Ovary (tissue), 3 donors: ENCODE data around the gene LRFN2.

Experiments used
- POLR2A ChIP-seq: fragments of 450-650 bp; IDR thresholded peaks from one replicate; pipeline ENCODE4 v1.6.1; 2017; ENCODE audit warnings: antibody characterized with exemption, mild to moderate bottlenecking, moderate library complexity
- TF ChIP-seq, protein P1 (sequence below), 3 donors: fragments of 450-650 bp in 2 of 3; fragments of 200-600 bp in 1 of 3; IDR thresholded peaks; one replicate each; pipeline versions ENCODE4 v1.5.1 to v1.8.0; 2016 to 2022; ENCODE audit warnings: antibody characterized with exemption in 3 of 3, mild to moderate bottlenecking in 1 of 3
- donor health status: DM: no; HTN: no; CAD: no.

DNA sequence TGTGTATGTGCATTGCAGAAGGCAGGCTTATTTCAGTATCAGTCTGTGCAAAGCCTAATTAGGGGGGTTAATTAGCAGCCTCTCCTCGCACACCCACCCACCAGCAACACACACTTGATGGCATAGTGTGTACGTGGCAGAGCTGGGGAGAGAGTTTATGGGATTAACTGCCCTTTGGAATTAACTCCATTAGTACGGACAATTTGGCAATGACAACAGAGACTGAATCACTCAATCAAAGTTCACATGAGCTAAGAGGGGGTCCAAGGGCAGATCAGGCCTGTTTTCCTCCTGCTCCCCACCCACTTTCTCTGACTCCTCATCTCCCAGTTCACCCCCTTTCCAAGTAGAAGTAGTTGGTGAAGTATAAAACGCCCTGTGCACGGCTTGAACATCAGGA is 69.5 kb downstream of the LRFN2 start:
- TF ChIP-seq, protein P1, sequence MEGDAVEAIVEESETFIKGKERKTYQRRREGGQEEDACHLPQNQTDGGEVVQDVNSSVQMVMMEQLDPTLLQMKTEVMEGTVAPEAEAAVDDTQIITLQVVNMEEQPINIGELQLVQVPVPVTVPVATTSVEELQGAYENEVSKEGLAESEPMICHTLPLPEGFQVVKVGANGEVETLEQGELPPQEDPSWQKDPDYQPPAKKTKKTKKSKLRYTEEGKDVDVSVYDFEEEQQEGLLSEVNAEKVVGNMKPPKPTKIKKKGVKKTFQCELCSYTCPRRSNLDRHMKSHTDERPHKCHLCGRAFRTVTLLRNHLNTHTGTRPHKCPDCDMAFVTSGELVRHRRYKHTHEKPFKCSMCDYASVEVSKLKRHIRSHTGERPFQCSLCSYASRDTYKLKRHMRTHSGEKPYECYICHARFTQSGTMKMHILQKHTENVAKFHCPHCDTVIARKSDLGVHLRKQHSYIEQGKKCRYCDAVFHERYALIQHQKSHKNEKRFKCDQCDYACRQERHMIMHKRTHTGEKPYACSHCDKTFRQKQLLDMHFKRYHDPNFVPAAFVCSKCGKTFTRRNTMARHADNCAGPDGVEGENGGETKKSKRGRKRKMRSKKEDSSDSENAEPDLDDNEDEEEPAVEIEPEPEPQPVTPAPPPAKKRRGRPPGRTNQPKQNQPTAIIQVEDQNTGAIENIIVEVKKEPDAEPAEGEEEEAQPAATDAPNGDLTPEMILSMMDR (IDR thresholded peaks at IDR 0.05) = no peak
- TF ChIP-seq POLR2A = no peak
